OCI-LY3 (cell line): Measurements from ENCODE around the gene TCL1B.

Experiments
- CTCF ChIP-seq: fragments of 200-600, 300-600 bp; sonication (generic); IDR thresholded peaks from 2 replicates; pipeline ENCODE4 v1.5.1; 2014; ENCODE audit warnings: antibody characterized with exemption, low read length, low read depth
- EZH2phosphoT487 ChIP-seq: fragments of 200-600 bp; shearing (Covaris generic); IDR thresholded peaks from 2 replicates; pipeline ENCODE4 v1.6.1; 2018; ENCODE audit warnings: antibody characterized with exemption, mixed run types, low read depth

DNA sequence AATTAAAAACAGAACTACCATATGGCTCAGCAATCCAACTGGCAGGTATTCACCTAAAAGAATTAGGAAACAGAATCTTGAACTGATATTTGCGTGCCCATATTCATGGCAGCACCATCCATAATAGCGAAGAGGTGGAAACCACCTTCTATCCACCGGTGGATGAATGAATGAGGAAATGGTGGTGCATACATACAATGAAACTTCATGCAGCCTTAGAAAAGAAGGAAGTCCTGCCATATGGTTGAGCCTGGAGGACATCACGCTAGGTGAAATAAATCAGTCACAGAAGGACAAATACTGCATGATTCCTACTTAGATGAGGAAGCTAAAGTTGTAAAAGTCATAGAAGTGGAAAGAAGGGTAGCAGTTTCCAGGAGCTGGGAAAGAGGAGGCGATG is 21.1 kb downstream of the TCL1B start:
- TF ChIP-seq CTCF: no peak
- no peak for TF ChIP-seq EZH2phosphoT487
